Cardiac fibroblast (primary cell): ENCODE results near the gene MACROD2.
A peak's percentile ranks its signal among the peaks of the same experiment; 100 is the strongest.

ENCODE experiments used
- DNase-seq, 2 donors: peaks; one replicate each; pipeline versions ENCODE4 v3.0.0 to v3.0.0-alpha.2; 2010; ENCODE audit warnings: low read depth in 2 of 2
- H3K4me3 ChIP-seq, 2 donors: replicated peaks in 1 of 2; 1 replicate in 1 of 2; 2 replicates in 1 of 2; pipeline ENCODE4 v1.5.1; 2011; ENCODE audit warnings: low read depth in 2 of 2, low read length in 2 of 2, mild to moderate bottlenecking in 2 of 2, moderate library complexity in 1 of 2
- CTCF ChIP-seq: IDR thresholded peaks from one replicate; pipeline ENCODE4 v1.5.1; 2011; ENCODE audit warnings: low read depth, mild to moderate bottlenecking, low read length, inconsistent platforms

MACROD2 gene

DNA sequence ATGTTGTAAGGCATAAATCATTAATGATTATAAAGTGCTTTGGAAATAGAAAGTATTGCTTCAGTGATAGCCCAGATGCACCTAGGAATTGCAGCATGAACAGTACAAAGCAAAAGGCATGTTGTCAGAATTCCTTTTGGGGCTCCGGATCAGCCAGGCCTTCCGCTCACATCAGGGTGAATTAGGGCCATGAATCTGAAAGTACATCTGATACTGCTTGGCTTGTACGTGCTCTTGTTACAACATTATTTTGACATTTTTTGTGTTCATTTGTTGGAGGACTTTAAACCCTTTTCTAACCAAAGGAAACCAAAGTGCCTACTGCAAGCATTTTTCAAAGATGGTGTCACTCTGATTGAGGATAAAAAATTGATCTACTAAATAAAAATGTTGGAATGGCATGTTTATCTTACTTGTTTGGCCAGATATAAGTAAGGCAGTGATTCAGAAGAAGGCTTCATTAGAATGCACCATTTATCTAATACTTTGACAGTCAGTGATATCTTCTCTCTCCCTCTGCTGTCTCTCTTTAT lies 1347.7 kb downstream of the MACROD2 start:
- TF ChIP-seq CTCF, result no peak
- DNase-seq, result no peak
- no peak overlapping the region for H3K4me3 ChIP-seq

DNA sequence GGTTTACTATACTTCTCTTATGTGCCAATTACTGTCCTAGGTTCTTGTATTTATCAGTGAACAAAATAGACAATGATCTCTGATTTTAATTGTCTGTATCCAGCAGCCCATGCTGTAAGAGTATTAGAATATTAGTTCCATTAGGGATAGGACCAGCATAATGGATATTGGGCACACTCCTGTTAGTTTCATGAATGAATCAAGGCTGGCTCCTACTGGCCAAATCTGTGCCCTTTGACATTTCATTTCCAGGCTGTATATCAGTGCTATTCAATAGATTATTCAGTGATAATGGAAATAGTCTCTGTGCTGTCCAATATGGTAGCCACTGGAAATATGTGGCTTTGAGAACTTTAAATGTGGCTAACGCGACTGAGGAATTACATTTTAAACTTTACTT lies 1350.0 kb downstream of the MACROD2 start:
- H3K4me3 ChIP-seq, result no peak overlapping the region
- no peak for DNase-seq
- no peak for TF ChIP-seq CTCF

DNA sequence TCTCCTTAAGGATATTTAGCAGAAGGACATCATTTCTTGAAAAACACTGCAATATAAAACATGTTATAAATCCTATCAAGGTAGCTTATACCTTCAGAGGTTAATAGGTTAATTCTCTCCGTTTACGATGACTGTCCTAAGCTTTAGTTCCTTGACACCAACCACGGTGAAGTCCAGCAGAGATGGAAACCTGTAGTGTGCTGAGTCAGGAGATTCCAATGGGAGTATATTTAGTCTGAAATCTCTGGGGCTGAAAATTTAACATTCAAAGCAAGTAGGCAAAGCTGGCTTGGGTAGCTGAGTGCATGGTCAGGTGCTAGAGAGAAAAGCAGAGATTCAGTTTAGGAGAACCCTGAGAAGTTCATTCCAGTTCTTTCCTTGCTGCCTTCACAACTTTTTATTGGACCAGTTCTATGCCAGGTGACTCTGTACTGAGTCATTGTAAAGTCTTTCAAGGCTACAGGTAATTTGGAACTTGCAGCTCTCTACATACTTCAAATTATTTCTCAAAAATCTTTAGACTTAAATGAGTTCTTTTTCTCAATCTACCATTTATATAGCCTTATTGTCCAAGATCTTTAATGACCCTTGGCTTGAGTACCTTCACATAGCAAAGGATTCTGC lies 1351.5 kb downstream of the MACROD2 start:
- no peak for TF ChIP-seq CTCF
- no peak overlapping the region for H3K4me3 ChIP-seq
- no peak for DNase-seq

GRCh38 chr20:15359056-15359455 lies 1363.7 kb downstream of the MACROD2 start:
- DNase-seq, result peak in 1 of 2 donors; percentile 0
- no peak overlapping the region for H3K4me3 ChIP-seq
- no peak for TF ChIP-seq CTCF

DNA sequence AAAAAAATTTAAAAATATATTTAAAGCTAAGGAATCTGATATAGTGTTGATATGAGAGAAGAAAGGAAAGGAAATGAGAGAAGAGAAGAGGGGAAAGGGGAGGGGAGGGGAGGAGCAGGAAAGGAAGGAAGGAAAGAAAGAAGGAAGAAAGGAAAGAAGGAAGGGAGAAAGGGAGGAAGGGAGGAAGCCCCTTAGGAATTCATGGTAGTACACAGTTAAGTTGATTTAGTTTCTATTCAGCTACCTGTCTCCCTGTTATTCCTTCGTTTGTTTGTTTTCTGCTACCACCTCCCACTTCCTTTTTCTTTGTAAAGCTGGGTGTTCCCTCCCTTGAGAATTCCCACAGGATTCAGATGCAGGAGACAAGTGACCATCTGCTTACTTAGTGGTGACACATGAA lies 1367.5 kb downstream of the MACROD2 start:
- H3K4me3 ChIP-seq, result no peak overlapping the region
- TF ChIP-seq CTCF, result no peak
- DNase-seq, result no peak

DNA sequence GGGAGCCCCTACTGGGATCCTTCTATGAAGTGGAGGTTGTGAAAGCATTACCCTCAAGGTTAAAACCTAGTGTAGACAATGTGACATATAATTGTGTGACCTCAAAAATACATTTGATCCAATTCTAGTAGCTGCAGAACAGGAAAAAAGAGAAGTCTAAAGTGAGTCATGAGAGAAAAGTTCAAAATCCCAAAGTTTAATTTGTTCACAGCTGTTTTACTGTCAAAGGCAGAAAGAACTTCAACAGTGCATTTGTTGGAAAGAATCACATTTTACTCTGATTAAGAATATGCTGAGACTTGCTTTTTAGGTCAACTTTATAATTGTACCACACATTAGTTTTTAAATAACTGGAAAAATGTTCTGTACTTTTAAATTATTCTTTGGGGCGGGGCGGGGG lies 1369.5 kb downstream of the MACROD2 start:
- DNase-seq, result no peak
- TF ChIP-seq CTCF, result no peak
- H3K4me3 ChIP-seq, result no peak overlapping the region

DNA sequence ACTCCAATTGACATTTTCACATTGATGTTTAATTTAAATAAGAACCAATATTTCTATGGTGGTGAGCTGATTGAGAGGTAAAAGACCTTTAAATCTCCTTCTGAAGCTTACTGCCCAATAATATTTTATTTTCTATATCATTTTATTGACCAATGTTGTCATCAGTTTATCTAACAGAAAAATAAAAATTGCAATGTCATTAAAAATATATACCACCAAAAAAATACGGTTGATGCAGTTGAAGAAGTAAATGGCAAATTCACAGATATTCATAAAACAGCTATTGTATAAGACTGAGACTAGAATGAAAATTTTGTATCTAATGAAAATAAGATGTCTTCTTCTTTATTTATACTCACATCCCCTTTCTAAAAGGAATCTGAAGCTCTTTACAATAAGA lies 1375.1 kb downstream of the MACROD2 start:
- TF ChIP-seq CTCF, result no peak
- DNase-seq, result no peak
- no peak overlapping the region for H3K4me3 ChIP-seq
